Measurements from ENCODE around the gene CA10. TPM values are rescaled to one million over a fixed set of nuclear protein-coding genes. Genes with fewer than 3 reads are reported as not detected.

CA10 gene
- total and polyA plus RNA-seq, 2 of the 4 experiments (the other 2 are of a cell fraction), result not detected

DNA sequence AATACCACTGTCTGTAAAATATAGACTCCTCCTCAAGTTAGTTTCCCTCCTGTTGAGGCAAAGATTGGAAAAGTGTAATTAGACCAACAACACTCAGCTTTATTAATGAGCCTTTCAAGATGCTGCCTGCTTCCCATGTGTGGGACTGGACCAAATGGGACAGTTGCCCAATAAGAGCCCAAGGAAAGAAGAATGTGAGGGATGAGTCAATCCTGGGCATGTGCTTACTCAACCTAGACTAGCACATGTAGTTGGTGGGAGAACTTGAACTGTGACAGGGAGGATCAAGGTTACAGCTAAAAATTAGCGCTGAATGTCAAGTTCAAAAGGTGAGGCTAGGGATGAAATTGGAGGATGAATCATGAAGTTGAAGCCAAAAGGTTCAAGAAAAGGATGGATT lies 435.5 kb downstream of the CA10 start:
- Histone ChIP-seq H4K5ac (ENCODE audit: low read depth, low read length) (no peak overlapping the region), H3K27ac (ENCODE audit: insufficient read depth, low read length) (no peak overlapping the region), H2BK20ac (ENCODE audit: low read depth, low read length) (no peak overlapping the region), H2BK120ac (ENCODE audit: low read depth, low read length) (no peak overlapping the region), H3K4me3 (ENCODE audit: insufficient read depth, low read depth, low read length) (no peak overlapping the region), H4K8ac (ENCODE audit: low read depth in 2 of 2, low read length in 2 of 2) (no peak overlapping the region), H3K4ac (ENCODE audit: low read depth, low read length) (no peak overlapping the region), H3K79me1 (ENCODE audit: low read depth in 1 of 2, low read length in 2 of 2) (no peaks in the 10 kb centered on the region), H4K91ac (ENCODE audit: insufficient read depth, low read depth, low read length) (no peak overlapping the region), H2AK9ac (replicated peaks; ENCODE audit: low read depth, low read length, poor library complexity) (no peak overlapping the region), H2BK5ac (ENCODE audit: low read depth, low read length, poor library complexity, severe bottlenecking) (no peak overlapping the region), H3K4me2 (ENCODE audit: low read depth, low read length) (no peak overlapping the region), H2AK5ac (ENCODE audit: low read depth, low read length) (no peak overlapping the region), H3K56ac (ENCODE audit: extremely low read depth, insufficient read depth, low read length) (no peak overlapping the region), H2BK15ac (ENCODE audit: low read depth, low read length) (no peak overlapping the region), H3K36me3 (ENCODE audit: control insufficient read depth, insufficient read depth, low read length) (no peaks in the 10 kb centered on the region), H3K4me1 (ENCODE audit: control insufficient read depth, insufficient read depth, low read length) (no peaks in the 10 kb centered on the region), H3K9me3 (ENCODE audit: control insufficient read depth, insufficient read depth, low read length) (peaks cover 4% of the 10 kb centered on the region), H3K18ac (ENCODE audit: low read depth, low read length) (no peak overlapping the region), H3K14ac (replicated peaks; ENCODE audit: low read depth, low read length) (no peak overlapping the region), H2AFZ (replicated peaks; ENCODE audit: low read length, poor library complexity) (no peak overlapping the region), H3K9me1 (ENCODE audit: insufficient read depth, low read length) (no peaks in the 10 kb centered on the region), H4K20me1 (ENCODE audit: insufficient read depth, low read length) (no peaks in the 10 kb centered on the region), H3K23ac (ENCODE audit: low read depth, low read length) (no peak overlapping the region), H3K27me3 (ENCODE audit: control insufficient read depth, insufficient read depth, low read length) (no peaks in the 10 kb centered on the region), H3K9ac (ENCODE audit: low read depth, low read length) (no peak overlapping the region)
- ChIA-PET POLR2A (ENCODE audit: unreplicated experiment) (no interaction called here), CTCF (no interaction called here)
- intact Hi-C loops (cut with micrococcal nuclease), result no loop called here
- DNase-seq (no peak), ATAC-seq (ENCODE audit: low read depth) (no peak)
- dilution Hi-C loops (cut with HindIII; ENCODE audit: low sequenced_read_pairs, unreplicated experiment), result no loop called here
- no TSS peak for BruUV-seq (replicated peaks)
- TF ChIP-seq BHLHE40 (IDR thresholded peaks at IDR 0.05; ENCODE audit: low read depth, low read length) (no peak), FOS (IDR thresholded peaks at IDR 0.05; ENCODE audit: low read depth, low read length) (no peak), CHD1 (IDR thresholded peaks at IDR 0.05; ENCODE audit: low read depth, low read length) (no peak), SMC3 (IDR thresholded peaks at IDR 0.05; ENCODE audit: low read depth, low read length) (no peak), MXI1 (IDR thresholded peaks at IDR 0.05; ENCODE audit: borderline replicate concordance, low read depth, low read length) (no peak), MAZ (IDR thresholded peaks at IDR 0.05; ENCODE audit: borderline replicate concordance, low read depth, low read length) (no peak), CEBPB (IDR thresholded peaks at IDR 0.05; ENCODE audit: low read depth, low read length) (no peak), NFE2L2 (IDR thresholded peaks at IDR 0.05; ENCODE audit: low read depth, low read length) (no peak)
- TF ChIP-seq, protein P1, sequence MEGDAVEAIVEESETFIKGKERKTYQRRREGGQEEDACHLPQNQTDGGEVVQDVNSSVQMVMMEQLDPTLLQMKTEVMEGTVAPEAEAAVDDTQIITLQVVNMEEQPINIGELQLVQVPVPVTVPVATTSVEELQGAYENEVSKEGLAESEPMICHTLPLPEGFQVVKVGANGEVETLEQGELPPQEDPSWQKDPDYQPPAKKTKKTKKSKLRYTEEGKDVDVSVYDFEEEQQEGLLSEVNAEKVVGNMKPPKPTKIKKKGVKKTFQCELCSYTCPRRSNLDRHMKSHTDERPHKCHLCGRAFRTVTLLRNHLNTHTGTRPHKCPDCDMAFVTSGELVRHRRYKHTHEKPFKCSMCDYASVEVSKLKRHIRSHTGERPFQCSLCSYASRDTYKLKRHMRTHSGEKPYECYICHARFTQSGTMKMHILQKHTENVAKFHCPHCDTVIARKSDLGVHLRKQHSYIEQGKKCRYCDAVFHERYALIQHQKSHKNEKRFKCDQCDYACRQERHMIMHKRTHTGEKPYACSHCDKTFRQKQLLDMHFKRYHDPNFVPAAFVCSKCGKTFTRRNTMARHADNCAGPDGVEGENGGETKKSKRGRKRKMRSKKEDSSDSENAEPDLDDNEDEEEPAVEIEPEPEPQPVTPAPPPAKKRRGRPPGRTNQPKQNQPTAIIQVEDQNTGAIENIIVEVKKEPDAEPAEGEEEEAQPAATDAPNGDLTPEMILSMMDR (conservative IDR thresholded peaks at IDR 0.05; ENCODE audit: low read depth, low read length), result no peak
- TF ChIP-seq, protein P2, sequence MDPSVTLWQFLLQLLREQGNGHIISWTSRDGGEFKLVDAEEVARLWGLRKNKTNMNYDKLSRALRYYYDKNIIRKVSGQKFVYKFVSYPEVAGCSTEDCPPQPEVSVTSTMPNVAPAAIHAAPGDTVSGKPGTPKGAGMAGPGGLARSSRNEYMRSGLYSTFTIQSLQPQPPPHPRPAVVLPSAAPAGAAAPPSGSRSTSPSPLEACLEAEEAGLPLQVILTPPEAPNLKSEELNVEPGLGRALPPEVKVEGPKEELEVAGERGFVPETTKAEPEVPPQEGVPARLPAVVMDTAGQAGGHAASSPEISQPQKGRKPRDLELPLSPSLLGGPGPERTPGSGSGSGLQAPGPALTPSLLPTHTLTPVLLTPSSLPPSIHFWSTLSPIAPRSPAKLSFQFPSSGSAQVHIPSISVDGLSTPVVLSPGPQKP (IDR thresholded peaks at IDR 0.05; ENCODE audit: borderline replicate concordance, low read depth, low read length), result no peak
- WGBS, 2 experiments (ENCODE audit: extremely low coverage in 2 of 2, insufficient read length in 1 of 2), result 44% methylated on average over 1 of the region's 1 CpG; no CpG with 5 or more reads in 1 of the 2 experiments
- in situ Hi-C loops (cut with MboI; ENCODE audit: low sequenced_read_pairs), result no loop called here
